Karpas-422 (cell line): Measurements from ENCODE around the gene HERC4. TPM values are rescaled to one million over a fixed set of nuclear protein-coding genes. Genes with fewer than 3 reads are reported as not detected.
"Not testable (repeated sequence)": the region's sequence is repeated elsewhere in the genome, so short reads cannot be mapped to it uniquely, and the experiment has no call there.

Experiments
- DNase-seq: peaks from one replicate; pipeline ENCODE4 v3.0.0-alpha.2; 2015
- H2AFZ ChIP-seq: fragments of 200-600 bp; sonication (generic); 2 replicates; pipeline ENCODE4 v1.6.1; 2014; ENCODE audit warnings: antibody characterized with exemption, low read length, mixed read lengths
- H3K27ac ChIP-seq: fragments of 200-600 bp; sonication (generic); 2 replicates; pipeline ENCODE4 v1.5.1; 2014; ENCODE audit warnings: mild to moderate bottlenecking, low read length, moderate library complexity
- H3K27me3 ChIP-seq: fragments of 200-600 bp; sonication (generic); 2 replicates; pipeline ENCODE4 v1.6.1; 2014; ENCODE audit warnings: low read length, mixed read lengths
- H3K36me3 ChIP-seq: fragments of 200-600 bp; sonication (generic); 2 replicates; pipeline ENCODE4 v1.6.1; 2014; ENCODE audit warnings: low read length, mixed read lengths; ENCODE audit not compliant: insufficient read depth
- H3K4me1 ChIP-seq: fragments of 200-600 bp; sonication (generic); 2 replicates; pipeline ENCODE4 v1.6.1; 2014; ENCODE audit warnings: mild to moderate bottlenecking, low read length, mixed read lengths
- H3K4me2 ChIP-seq: fragments of 200-600 bp; sonication (generic); 2 replicates; pipeline ENCODE4 v1.6.1; 2014; ENCODE audit warnings: low read length, low read depth, mild to moderate bottlenecking; ENCODE audit not compliant: poor library complexity, severe bottlenecking
- H3K4me3 ChIP-seq: fragments of 200-600 bp; sonication (generic); 2 replicates; pipeline ENCODE4 v1.5.1; 2014; ENCODE audit warnings: mild to moderate bottlenecking, antibody characterized with exemption, low read length, mixed read lengths
- H3K79me2 ChIP-seq: fragments of 200-600 bp; sonication (generic); 2 replicates; pipeline ENCODE4 v1.6.1; 2014; ENCODE audit warnings: mild to moderate bottlenecking, low read length, mixed read lengths
- H3K9ac ChIP-seq: fragments of 200-600 bp; sonication (generic); 2 replicates; pipeline ENCODE4 v1.6.0; 2014; ENCODE audit warnings: low read length
- H3K9me2 ChIP-seq: fragments of 200-600 bp; sonication (generic), shearing (Covaris generic); replicated peaks from 2 replicates; pipeline ENCODE4 v1.6.0; 2014; ENCODE audit warnings: mild to moderate bottlenecking, low read length, moderate library complexity; ENCODE audit not compliant: insufficient read depth
- H3K9me3 ChIP-seq: fragments of 300-700, 200-600 bp; sonication (generic); 2 replicates; pipeline ENCODE4 v1.6.1; 2014; ENCODE audit warnings: low read length, mixed read lengths
- H4K20me1 ChIP-seq: fragments of 200-600 bp; sonication (generic); 2 replicates; pipeline ENCODE4 v1.6.1; 2014; ENCODE audit warnings: mild to moderate bottlenecking, antibody characterized with exemption, low read length, low read depth; ENCODE audit not compliant: insufficient read depth
- total RNA-seq: library from RNA; depleted of rRNA; stranded (reverse); fragments of >200 nt; shearing (Covaris generic); gene quantifications from 2 replicates; pipeline ENCODE4 v1.2.3, GENCODE V29; 2014; ENCODE audit warnings: low replicate concordance

HERC4 gene
- total RNA-seq, 1 experiment from 2014 or later: 99.9 TPM

GRCh38 chr10:67969875-67970274 lies 105.2 kb downstream of the HERC4 start:
- Histone ChIP-seq H4K20me1 (no peaks in the 10 kb centered on the region), H3K36me3 (peaks cover 56% of the 10 kb centered on the region), H2AFZ (no peak overlapping the region), H3K4me2 (no peak overlapping the region), H3K79me2 (peaks cover 34% of the 10 kb centered on the region), H3K9me3 (peaks cover 5% of the 10 kb centered on the region; the same call in 1 of the 2 replicates), H3K4me3 (no peak overlapping the region), H3K27me3 (no peaks in the 10 kb centered on the region), H3K9me2 (no peaks in the 10 kb centered on the region), H3K9ac (no peak overlapping the region), H3K4me1 (no peaks in the 10 kb centered on the region), H3K27ac (no peak overlapping the region)
- DNase-seq: no peak

DNA sequence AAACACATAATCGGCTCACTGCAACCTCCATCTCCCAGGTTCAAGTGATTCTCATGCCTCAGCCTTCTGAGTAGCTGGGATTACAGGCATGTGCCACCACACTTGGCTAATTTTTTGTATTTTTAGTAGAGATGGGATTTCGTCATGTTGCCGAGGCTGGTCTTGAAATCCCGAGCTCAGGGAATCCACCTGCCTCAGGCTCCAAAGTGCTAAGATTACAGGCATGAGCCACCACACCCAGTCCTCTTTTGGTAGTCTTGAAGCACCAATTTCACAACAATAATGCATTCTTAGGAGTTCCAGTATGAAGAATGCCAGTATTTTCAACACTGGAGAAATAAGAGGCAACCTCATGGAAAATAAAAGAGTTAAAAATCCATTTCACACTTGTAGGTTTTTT lies 109.0 kb downstream of the HERC4 start:
- H3K9me3 ChIP-seq, H3K4me2 ChIP-seq: not testable (repeated sequence)
- peaks cover 36% of the 10 kb centered on the region for H3K36me3 ChIP-seq

GRCh38 chr10:67965456-67965855 lies 109.6 kb downstream of the HERC4 start:
- no peak overlapping the region for H3K27ac ChIP-seq
- no peak overlapping the region for H2AFZ ChIP-seq
- H3K9ac ChIP-seq: no peak overlapping the region
- peaks cover 32% of the 10 kb centered on the region for H3K36me3 ChIP-seq
- no peak overlapping the region for H3K4me2 ChIP-seq
- no peaks in the 10 kb centered on the region for H3K4me1 ChIP-seq
- no peaks in the 10 kb centered on the region for H4K20me1 ChIP-seq
- no peaks in the 10 kb centered on the region for H3K27me3 ChIP-seq
- no peaks in the 10 kb centered on the region for H3K9me2 ChIP-seq
- no peak overlapping the region for H3K4me3 ChIP-seq
- H3K79me2 ChIP-seq: peaks cover 25% of the 10 kb centered on the region
- H3K9me3 ChIP-seq: no peaks in the 10 kb centered on the region
- DNase-seq: no peak

More for the DNA sequence above, 109.0 kb downstream of the HERC4 start:
- peaks cover 28% of the 10 kb centered on the region for H3K79me2 ChIP-seq
- not testable (repeated sequence) for H3K27me3 ChIP-seq, H3K4me1 ChIP-seq, H3K4me3 ChIP-seq, H3K9ac ChIP-seq, H4K20me1 ChIP-seq, DNase-seq, H3K27ac ChIP-seq, H3K9me2 ChIP-seq, H2AFZ ChIP-seq

DNA sequence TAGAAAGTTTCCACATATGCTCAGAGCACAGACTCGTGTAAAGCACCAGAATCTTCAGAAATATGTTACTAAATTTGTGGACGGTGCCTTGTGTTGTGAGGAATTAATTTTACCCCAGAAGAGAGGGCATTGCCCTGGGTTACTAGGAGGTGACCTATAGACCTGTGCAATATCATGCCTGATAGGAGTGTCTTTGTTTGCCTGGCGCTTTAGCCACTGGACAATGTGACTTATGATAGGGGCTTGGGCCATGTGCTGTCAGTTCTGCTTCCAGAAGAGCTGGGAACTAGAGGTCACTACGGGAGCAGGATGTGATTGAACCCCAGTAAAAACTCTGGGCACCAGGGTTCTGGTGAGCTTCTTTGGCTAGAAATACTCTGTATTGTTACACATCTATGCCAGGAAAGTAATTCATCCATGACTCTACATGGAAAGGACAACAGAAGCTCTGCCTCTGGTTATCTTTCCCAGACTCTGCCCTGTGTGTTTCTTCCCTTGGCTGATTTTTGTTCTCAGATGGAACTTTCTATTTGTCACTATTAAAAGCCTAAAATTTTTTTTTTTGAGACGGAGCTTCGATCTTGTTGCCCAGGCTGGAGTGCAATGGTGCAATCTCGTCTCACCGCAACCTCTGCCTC lies 115.1 kb downstream of the HERC4 start:
- H3K4me2 ChIP-seq: no peak overlapping the region
- no peak for DNase-seq
- H3K4me3 ChIP-seq: no peak overlapping the region
- H3K9ac ChIP-seq: no peak overlapping the region
- no peaks in the 10 kb centered on the region for H4K20me1 ChIP-seq
- H3K27ac ChIP-seq: no peak overlapping the region
- peaks cover 16% of the 10 kb centered on the region; the same call in 1 of the 2 replicates for H3K36me3 ChIP-seq
- no peaks in the 10 kb centered on the region for H3K27me3 ChIP-seq
- H3K9me2 ChIP-seq: no peaks in the 10 kb centered on the region
- no peaks in the 10 kb centered on the region for H3K4me1 ChIP-seq
- no peaks in the 10 kb centered on the region for H3K9me3 ChIP-seq
- no peak overlapping the region for H2AFZ ChIP-seq
- no peaks in the 10 kb centered on the region for H3K79me2 ChIP-seq

- no peaks in the 10 kb centered on the region for H3K9me3 ChIP-seq
- H3K27ac ChIP-seq: no peak overlapping the region
- peaks cover 9% of the 10 kb centered on the region; the same call in 1 of the 2 replicates for H3K79me2 ChIP-seq
- no peaks in the 10 kb centered on the region for H4K20me1 ChIP-seq
- no peak overlapping the region for H2AFZ ChIP-seq
- H3K4me3 ChIP-seq: no peak overlapping the region
- no peaks in the 10 kb centered on the region for H3K27me3 ChIP-seq
- H3K36me3 ChIP-seq: peaks cover 35% of the 10 kb centered on the region; the same call in 1 of the 2 replicates
- no peaks in the 10 kb centered on the region for H3K4me1 ChIP-seq
- no peak overlapping the region for H3K9ac ChIP-seq
- DNase-seq: no peak
- H3K4me2 ChIP-seq: no peak overlapping the region
- no peaks in the 10 kb centered on the region for H3K9me2 ChIP-seq
Measured at GRCh38 chr10:67955614-67956013, 119.5 kb downstream of the HERC4 start.

GRCh38 chr10:67943917-67944316 lies 131.2 kb downstream of the HERC4 start:
- Histone ChIP-seq H3K9me2 (no peaks in the 10 kb centered on the region), H2AFZ (no peak overlapping the region), H3K9ac (no peak overlapping the region), H3K4me1 (no peaks in the 10 kb centered on the region), H3K9me3 (no peaks in the 10 kb centered on the region), H3K36me3 (peaks cover 46% of the 10 kb centered on the region), H3K4me3 (no peak overlapping the region), H3K27me3 (no peaks in the 10 kb centered on the region), H3K79me2 (peaks cover 30% of the 10 kb centered on the region), H3K27ac (no peak overlapping the region), H4K20me1 (no peaks in the 10 kb centered on the region), H3K4me2 (no peak overlapping the region)
- DNase-seq: no peak

DNA sequence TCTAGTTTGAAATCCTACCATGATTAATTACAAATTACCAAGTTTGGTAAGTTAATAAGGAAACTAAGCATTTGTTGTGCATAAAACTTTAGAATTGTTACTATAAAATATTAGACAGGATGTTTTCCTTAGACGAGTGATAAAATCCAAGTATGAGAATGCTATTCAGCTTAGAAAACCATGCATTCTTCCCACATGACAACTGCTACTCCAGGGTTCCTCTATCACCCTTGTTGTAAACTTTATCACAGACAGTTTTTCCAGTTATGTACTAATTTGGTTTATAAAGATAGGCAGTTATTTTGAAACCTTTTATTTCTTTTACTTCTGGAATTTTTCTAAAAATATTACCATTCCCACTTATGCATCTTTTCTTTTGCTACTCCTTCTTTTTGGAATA lies 138.7 kb downstream of the HERC4 start:
- H3K9me2 ChIP-seq: no peaks in the 10 kb centered on the region
- no peak overlapping the region for H2AFZ ChIP-seq
- no peaks in the 10 kb centered on the region for H3K27me3 ChIP-seq
- H3K4me3 ChIP-seq: no peak overlapping the region
- H3K9ac ChIP-seq: no peak overlapping the region
- 0 out of 2 replicates have a peak, but pooled peaks cover 4% of the 10 kb centered on the region for H3K79me2 ChIP-seq
- H4K20me1 ChIP-seq: no peaks in the 10 kb centered on the region
- H3K4me1 ChIP-seq: no peaks in the 10 kb centered on the region
- peaks cover 32% of the 10 kb centered on the region for H3K36me3 ChIP-seq
- DNase-seq: no peak
- H3K4me2 ChIP-seq: no peak overlapping the region
- no peaks in the 10 kb centered on the region for H3K9me3 ChIP-seq
- H3K27ac ChIP-seq: no peak overlapping the region

DNA sequence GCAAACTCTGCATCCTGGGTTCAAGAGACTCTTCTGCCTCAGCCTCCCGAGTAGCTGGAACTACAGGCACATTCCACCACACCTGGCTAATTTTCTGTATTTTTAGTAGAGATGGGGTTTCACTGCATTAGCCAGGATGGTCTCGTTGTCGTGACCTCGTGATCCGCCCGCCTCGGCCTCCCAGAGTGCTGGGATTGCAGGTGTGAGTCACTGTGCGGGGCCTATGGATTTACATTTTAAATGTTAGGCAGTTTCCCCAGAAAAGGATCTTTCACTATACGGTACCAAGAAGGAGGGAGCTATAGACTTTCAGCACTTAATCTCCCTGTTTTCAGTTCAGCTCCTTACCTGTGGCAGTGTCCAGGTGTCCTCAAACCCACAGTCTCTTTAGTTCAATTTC lies 139.9 kb downstream of the HERC4 start:
- no peak overlapping the region for H3K9ac ChIP-seq
- no peaks in the 10 kb centered on the region for H3K27me3 ChIP-seq
- H3K27ac ChIP-seq: no peak overlapping the region
- 0 out of 2 replicates have a peak, but pooled peaks cover 4% of the 10 kb centered on the region for H3K79me2 ChIP-seq
- H2AFZ ChIP-seq: no peak overlapping the region
- no peak overlapping the region for H3K4me3 ChIP-seq
- no peaks in the 10 kb centered on the region for H3K9me3 ChIP-seq
- no peaks in the 10 kb centered on the region for H4K20me1 ChIP-seq
- H3K36me3 ChIP-seq: peaks cover 31% of the 10 kb centered on the region
- H3K4me1 ChIP-seq: no peaks in the 10 kb centered on the region
- no peak for DNase-seq
- H3K9me2 ChIP-seq: no peaks in the 10 kb centered on the region
- no peak overlapping the region for H3K4me2 ChIP-seq
